ENCODE data around the gene ADARB1. TPM values are rescaled to one million over a fixed set of nuclear protein-coding genes. Genes with fewer than 3 reads are reported as not detected.
"Not testable (repeated sequence)": the region's sequence is repeated elsewhere in the genome, so short reads cannot be mapped to it uniquely, and the experiment has no call there.

ADARB1 gene
- total and polyA plus RNA-seq, 2 experiments from 2014 or later = 9.4 to 14.0 TPM

GRCh38 chr21:45128613-45129188 is 54.3 kb downstream of the ADARB1 start:
- H3K4me1 ChIP-seq (ENCODE audit: low read depth) = peaks cover 57% of the 10 kb centered on the region
- peak; percentile 72 to 80 for DNase-seq (ENCODE audit: low read depth in 1 of 2, low spot score in 1 of 2)
- no peak overlapping the region for H3K4me3 ChIP-seq
- no peaks in the 10 kb centered on the region for H3K27me3 ChIP-seq
- H3K36me3 ChIP-seq = no peaks in the 10 kb centered on the region
- TF ChIP-seq CTCF (IDR thresholded peaks at IDR 0.05; ENCODE audit: low read depth, low read length) = peak; percentile 77
- peak overlapping the region; percentile 41 for H3K27ac ChIP-seq
- H3K9me3 ChIP-seq (ENCODE audit: low read depth) = no peaks in the 10 kb centered on the region

GRCh38 chr21:45129189-45129923 is 55.0 kb downstream of the ADARB1 start:
- peaks cover 57% of the 10 kb centered on the region for H3K4me1 ChIP-seq (ENCODE audit: low read depth)
- peak in 1 of 2 donors; percentile 42 for DNase-seq (ENCODE audit: low read depth in 1 of 2, low spot score in 1 of 2)

GRCh38 chr21:45130324-45130774 is 56.0 kb downstream of the ADARB1 start:
- Histone ChIP-seq H3K9me3 (ENCODE audit: low read depth) (no peaks in the 10 kb centered on the region), H3K36me3 (no peaks in the 10 kb centered on the region), H3K4me1 (ENCODE audit: low read depth) (peaks cover 53% of the 10 kb centered on the region), H3K27ac (peak overlapping the region; percentile 90), H3K27me3 (no peaks in the 10 kb centered on the region), H3K4me3 (no peak overlapping the region)
- peak; percentile 63 to 81 for DNase-seq (ENCODE audit: low read depth in 1 of 2, low spot score in 1 of 2)
- TF ChIP-seq CTCF (IDR thresholded peaks at IDR 0.05; ENCODE audit: low read depth, low read length) = no peak

More at GRCh38 chr21:45129189-45129923, 55.0 kb downstream of the ADARB1 start:
- Histone ChIP-seq H3K27ac (peak overlapping the region; percentile 90), H3K4me3 (no peak overlapping the region), H3K9me3 (ENCODE audit: low read depth) (no peaks in the 10 kb centered on the region), H3K36me3 (no peaks in the 10 kb centered on the region), H3K27me3 (no peaks in the 10 kb centered on the region)
- no peak for TF ChIP-seq CTCF (IDR thresholded peaks at IDR 0.05; ENCODE audit: low read depth, low read length)

GRCh38 chr21:45131537-45131999 is 57.2 kb downstream of the ADARB1 start:
- H3K27ac ChIP-seq = peak overlapping the region; percentile 90
- H3K36me3 ChIP-seq = no peaks in the 10 kb centered on the region
- no peaks in the 10 kb centered on the region for H3K9me3 ChIP-seq (ENCODE audit: low read depth)
- H3K4me3 ChIP-seq = no peak overlapping the region
- no peaks in the 10 kb centered on the region for H3K27me3 ChIP-seq
- DNase-seq (ENCODE audit: low read depth in 1 of 2, low spot score in 1 of 2) = no peak
- TF ChIP-seq CTCF (IDR thresholded peaks at IDR 0.05; ENCODE audit: low read depth, low read length) = no peak
- peaks cover 47% of the 10 kb centered on the region for H3K4me1 ChIP-seq (ENCODE audit: low read depth)

GRCh38 chr21:45132841-45133573 is 58.6 kb downstream of the ADARB1 start:
- Histone ChIP-seq H3K27ac (no peak overlapping the region), H3K4me1 (ENCODE audit: low read depth) (peaks cover 47% of the 10 kb centered on the region), H3K27me3 (no peaks in the 10 kb centered on the region), H3K36me3 (no peaks in the 10 kb centered on the region), H3K9me3 (ENCODE audit: low read depth) (no peaks in the 10 kb centered on the region), H3K4me3 (no peak overlapping the region)
- no peak for TF ChIP-seq CTCF (IDR thresholded peaks at IDR 0.05; ENCODE audit: low read depth, low read length)
- peak in 1 of 2 donors; percentile 40 for DNase-seq (ENCODE audit: low read depth in 1 of 2, low spot score in 1 of 2)

GRCh38 chr21:45133574-45134278 is 59.3 kb downstream of the ADARB1 start:
- not testable (repeated sequence) for H3K4me3 ChIP-seq; H3K36me3 ChIP-seq; H3K9me3 ChIP-seq (ENCODE audit: low read depth); H3K27ac ChIP-seq; DNase-seq (ENCODE audit: low read depth in 1 of 2, low spot score in 1 of 2); H3K27me3 ChIP-seq
- peaks cover 44% of the 10 kb centered on the region for H3K4me1 ChIP-seq (ENCODE audit: low read depth)

All from cardiac muscle cell (in vitro differentiated cells and primary cell).